ENCODE data around the gene CHST2.
A peak's percentile ranks its signal among the peaks of the same experiment; 100 is the strongest.

Gene CHST2

GRCh38 chr3:143134471-143134870, 14.9 kb downstream of the CHST2 start:
- no peak overlapping the region for H3K4me3 ChIP-seq (ENCODE audit: low read depth, low read length)
- no peak for DNase-seq (ENCODE audit: low read depth)
- TF ChIP-seq CTCF (IDR thresholded peaks at IDR 0.05; ENCODE audit: insufficient read depth, low read depth, low read length, missing control alignments) = no peak

GRCh38 chr3:143135150-143135549, 15.6 kb downstream of the CHST2 start:
- no peak overlapping the region for H3K4me3 ChIP-seq (ENCODE audit: low read depth, low read length)
- peak; percentile 38 for DNase-seq (ENCODE audit: low read depth)
- no peak for TF ChIP-seq CTCF (IDR thresholded peaks at IDR 0.05; ENCODE audit: insufficient read depth, low read depth, low read length, missing control alignments)

GRCh38 chr3:143137435-143138036, 18.0 kb downstream of the CHST2 start:
- no peak for TF ChIP-seq CTCF (IDR thresholded peaks at IDR 0.05; ENCODE audit: insufficient read depth, low read depth, low read length, missing control alignments)
- DNase-seq (ENCODE audit: low read depth) = no peak

GRCh38 chr3:143138953-143139352, 19.4 kb downstream of the CHST2 start:
- no peak for DNase-seq (ENCODE audit: low read depth)
- H3K4me3 ChIP-seq (ENCODE audit: low read depth, low read length) = no peak overlapping the region
- no peak for TF ChIP-seq CTCF (IDR thresholded peaks at IDR 0.05; ENCODE audit: insufficient read depth, low read depth, low read length, missing control alignments)

More at GRCh38 chr3:143137435-143138036, 18.0 kb downstream of the CHST2 start:
- no peak overlapping the region for H3K4me3 ChIP-seq (ENCODE audit: low read depth, low read length)

GRCh38 chr3:143139762-143140161, 20.2 kb downstream of the CHST2 start:
- no peak overlapping the region for H3K4me3 ChIP-seq (ENCODE audit: low read depth, low read length)
- DNase-seq (ENCODE audit: low read depth) = no peak
- TF ChIP-seq CTCF (IDR thresholded peaks at IDR 0.05; ENCODE audit: insufficient read depth, low read depth, low read length, missing control alignments) = no peak

GRCh38 chr3:143140550-143140949, 21.0 kb downstream of the CHST2 start:
- H3K4me3 ChIP-seq (ENCODE audit: low read depth, low read length) = no peak overlapping the region
- DNase-seq (ENCODE audit: low read depth) = no peak
- TF ChIP-seq CTCF (IDR thresholded peaks at IDR 0.05; ENCODE audit: insufficient read depth, low read depth, low read length, missing control alignments) = no peak

- TF ChIP-seq CTCF (IDR thresholded peaks at IDR 0.05; ENCODE audit: insufficient read depth, low read depth, low read length, missing control alignments) = no peak
- H3K4me3 ChIP-seq (ENCODE audit: low read depth, low read length) = no peak overlapping the region
- DNase-seq (ENCODE audit: low read depth) = no peak
Observed at GRCh38 chr3:143142354-143142753, 22.8 kb downstream of the CHST2 start.
